CD1c-positive myeloid dendritic cell (primary cell): ENCODE data around the gene SLC7A1.

Experiments used
- DNase-seq: peaks from one replicate; pipeline ENCODE4 v3.0.0-alpha.2; 2016; ENCODE audit errors: extremely low spot score

SLC7A1 gene

DNA sequence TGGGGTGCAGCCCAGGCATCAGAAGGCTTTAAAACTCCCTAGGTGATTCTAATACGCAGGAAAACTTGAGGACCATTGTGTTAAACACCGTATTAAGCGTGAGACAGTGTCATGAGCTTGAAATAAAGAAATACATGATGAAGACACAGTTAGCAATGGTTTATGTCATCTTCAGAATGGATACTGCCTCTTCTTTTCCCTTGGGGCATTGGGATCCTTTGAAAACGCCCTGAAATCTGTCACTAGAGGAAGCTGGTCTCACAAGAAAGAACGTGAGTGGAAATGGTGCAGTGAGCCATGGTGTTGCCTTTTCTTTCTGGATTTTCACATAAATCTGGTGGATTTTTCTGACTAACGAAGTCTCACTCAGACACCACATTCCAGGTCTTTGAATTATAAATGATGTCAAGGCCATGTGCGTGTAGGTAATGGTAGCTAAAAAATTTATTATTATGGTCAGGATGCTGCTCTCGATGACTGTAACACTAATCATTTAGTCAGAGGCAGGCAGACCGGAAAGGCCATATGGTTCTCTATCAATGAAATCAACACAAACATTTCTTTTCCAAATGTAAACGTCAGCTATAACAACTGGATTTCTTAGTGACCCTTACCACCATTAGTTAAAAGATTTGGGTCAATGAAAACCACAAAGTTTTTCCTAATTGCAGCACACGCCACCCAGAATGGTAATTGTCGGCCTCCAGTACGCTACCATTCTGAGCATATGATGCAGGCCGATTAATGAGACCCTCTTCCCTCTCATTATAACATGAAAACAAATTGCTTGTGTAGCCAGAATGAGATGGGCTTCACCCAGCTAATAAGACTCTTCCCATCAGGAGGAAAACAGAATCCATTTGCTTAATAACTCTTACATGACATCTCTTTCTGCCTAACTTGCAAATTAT lies 105.6 kb downstream of the SLC7A1 start:
- no peak for DNase-seq

DNA sequence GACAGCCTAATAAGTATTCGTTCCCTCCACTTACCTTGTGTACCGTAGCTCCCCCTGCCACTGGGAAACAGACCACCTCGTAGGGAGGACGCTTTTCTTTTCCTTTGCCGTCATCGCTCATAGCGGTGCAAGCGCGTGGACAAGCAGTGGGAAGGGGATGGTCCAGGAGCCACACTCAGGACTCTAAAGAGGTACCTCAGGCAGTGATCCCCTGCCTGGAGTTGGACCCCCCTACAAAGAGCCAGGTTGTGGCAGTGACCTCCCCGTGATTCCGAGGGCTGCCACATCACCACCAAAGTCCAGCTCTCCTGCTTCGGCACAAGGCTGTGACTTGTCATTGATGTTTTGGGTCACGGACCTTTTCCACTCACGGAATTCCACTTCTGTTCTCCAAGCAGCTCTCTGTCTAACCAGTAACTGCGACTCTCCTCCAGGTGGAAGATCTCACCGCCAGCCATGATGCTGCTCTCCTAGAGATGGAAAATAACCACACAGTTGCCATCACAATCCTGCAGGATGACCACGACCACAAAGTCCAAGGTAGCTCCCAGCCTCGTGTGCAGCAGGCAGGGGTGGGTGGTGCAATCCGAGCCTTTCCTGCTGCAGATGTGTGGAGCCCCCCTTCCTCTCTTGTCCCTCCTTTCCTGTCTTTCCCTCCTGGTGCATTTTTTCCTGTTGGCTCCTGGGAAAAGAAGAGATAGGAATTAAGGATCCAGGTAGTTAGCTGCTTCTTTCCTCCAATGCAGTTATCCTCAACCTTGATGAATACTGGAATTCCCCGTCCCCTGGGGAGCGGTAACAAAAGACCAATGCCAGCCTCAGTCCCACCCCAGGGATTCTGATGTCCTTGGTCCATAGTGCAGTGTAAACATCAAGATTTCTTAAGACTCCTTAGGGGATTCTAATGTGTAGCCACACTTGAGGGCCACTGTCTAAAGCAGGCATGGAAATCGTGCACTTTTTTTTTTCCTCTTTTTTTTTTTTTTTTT lies 107.7 kb downstream of the SLC7A1 start:
- no peak for DNase-seq

- peak; percentile 73 for DNase-seq
Measured at GRCh38 chr13:29486551-29486950, 108.9 kb downstream of the SLC7A1 start.

- no peak for DNase-seq
Measured at GRCh38 chr13:29484796-29485195, 110.7 kb downstream of the SLC7A1 start.

- DNase-seq, result no peak
Measured at GRCh38 chr13:29484236-29484635, 111.3 kb downstream of the SLC7A1 start.

DNA sequence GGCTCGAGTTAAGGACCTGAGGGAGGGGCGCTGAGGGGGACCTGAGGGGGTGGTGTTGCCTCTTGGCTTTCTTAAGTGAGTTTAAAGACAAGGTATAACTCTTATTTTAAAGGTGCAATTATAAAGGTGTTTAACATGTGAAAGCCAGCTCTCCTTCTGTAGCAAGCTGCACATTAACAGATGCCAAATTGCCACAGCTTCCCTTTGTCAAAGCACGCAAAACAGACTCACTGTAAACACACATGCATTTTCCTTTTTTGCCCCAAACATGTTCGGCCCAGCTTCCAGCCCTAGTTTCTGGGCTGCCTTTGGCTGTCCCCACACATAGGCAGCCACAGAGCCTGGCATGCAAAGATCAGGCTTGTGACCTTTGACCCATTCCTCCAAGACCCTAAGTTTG lies 111.9 kb downstream of the SLC7A1 start:
- DNase-seq, result no peak

- no peak for DNase-seq
Measured at GRCh38 chr13:29483211-29483610, 112.3 kb downstream of the SLC7A1 start.

DNA sequence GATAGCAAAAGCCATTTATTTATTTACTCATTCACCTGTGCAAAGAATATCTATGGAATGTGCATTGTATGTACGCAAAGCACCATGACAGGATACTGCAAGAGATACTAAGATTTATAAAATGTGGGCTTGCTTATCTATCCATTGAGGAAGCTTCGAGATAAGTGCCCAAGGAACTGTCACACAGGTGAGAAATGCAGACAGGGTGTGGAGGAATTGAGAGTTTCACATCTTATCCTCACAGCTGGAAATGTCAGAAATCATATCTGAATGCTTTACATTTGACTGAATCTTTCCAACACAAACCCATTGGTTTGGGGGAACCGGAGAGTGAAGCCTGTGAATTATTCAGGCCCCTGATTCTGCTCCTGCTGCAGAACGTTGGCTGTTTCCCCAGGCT lies 113.0 kb downstream of the SLC7A1 start:
- DNase-seq, result no peak

- DNase-seq, result no peak
Measured at GRCh38 chr13:29481603-29482002, 113.9 kb downstream of the SLC7A1 start.

DNA sequence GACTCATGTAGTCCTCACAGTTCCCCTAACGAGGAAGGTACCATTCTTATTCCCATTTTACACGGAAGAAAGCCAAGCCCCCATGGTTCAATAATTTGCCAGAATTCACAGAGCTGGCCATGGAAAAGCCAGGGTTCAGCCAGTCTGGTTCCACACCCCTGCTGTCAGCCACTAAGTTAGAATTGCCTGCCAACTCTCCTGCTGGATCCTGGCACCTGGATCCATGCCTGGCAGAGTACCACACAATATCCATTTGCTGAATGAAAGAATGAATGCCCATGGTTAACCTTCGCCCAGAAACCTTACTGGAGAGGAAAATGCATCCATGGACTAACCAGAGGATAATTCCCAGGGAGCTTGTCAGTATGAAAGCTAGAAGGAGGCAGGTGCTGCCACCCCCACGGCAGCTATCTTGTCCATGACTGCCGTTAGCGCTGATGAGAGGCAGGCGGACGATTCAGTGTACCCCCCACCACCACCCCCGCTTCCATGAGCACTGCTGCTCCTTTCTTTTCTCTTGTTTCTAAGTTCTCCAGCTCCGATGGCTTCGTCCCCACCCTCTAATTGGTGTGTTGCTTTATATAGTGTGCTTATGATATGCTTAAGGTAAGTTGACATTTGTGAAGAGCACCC lies 114.5 kb downstream of the SLC7A1 start:
- DNase-seq, result no peak

GRCh38 chr13:29479716-29480492 lies 115.6 kb downstream of the SLC7A1 start:
- DNase-seq, result no peak

- no peak for DNase-seq
Measured at GRCh38 chr13:29476046-29476445, 119.4 kb downstream of the SLC7A1 start.

GRCh38 chr13:29474991-29475390 lies 120.5 kb downstream of the SLC7A1 start:
- DNase-seq, result no peak

- DNase-seq, result no peak
Measured at GRCh38 chr13:29473166-29473565, 122.3 kb downstream of the SLC7A1 start.

DNA sequence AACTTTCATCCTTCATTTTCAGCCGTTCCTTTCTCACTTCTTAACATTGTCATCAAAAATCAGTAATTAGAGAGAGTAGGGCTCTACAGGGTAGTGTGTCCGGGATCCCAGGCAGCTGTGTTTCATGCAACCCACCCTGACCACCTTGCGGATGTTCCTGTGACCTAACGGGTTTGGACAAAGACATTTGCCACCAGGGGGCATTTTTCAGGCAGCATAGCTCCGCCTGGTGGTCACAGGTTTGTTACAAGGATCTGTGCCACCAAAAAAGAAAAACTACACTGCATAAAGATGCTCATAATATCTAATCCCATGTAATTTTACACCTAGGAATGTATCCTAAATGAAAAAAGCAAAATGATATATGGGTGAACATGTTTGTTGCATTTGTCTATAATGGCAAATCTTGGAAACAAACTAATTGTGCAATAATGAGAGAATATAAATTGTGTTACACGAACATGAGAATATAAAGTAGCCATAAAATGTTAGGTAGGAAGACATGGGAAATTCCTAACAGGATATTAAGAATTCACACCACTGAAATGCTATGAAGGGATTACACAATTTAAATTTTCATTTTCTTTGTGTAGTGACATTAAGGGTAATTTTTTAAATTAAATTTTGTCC lies 123.0 kb downstream of the SLC7A1 start:
- DNase-seq, result peak; percentile 73

GRCh38 chr13:29471551-29471950 lies 123.9 kb downstream of the SLC7A1 start:
- peak; percentile 52 for DNase-seq

DNA sequence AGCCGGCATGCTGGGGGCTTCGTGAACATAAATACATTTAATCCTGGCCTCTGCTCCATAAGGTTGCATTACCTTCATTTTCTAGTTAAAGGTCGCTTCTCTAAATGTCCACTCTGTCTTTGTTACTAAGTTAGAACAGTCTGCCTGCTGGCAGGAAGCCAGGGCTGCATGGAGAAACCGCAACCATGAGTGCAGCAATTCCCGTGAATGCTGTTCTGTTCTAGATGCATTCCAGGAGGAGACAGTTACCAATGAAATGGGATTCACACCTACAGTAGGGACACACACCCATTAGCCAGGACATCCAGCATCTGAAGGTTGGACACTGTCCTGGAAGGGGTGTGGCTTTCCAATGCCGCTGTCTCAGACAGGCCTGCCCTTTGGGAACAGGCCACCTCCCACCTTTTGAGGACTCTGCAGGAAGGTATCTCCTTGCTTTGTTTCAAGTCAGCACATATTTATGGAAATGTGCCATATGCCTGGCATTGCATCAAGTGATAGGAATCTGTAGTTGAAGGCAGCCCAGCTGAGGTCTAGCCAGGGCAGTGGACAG lies 129.7 kb downstream of the SLC7A1 start:
- DNase-seq, result no peak

GRCh38 chr13:29464105-29464679 lies 131.3 kb downstream of the SLC7A1 start:
- DNase-seq, result no peak

GRCh38 chr13:29459813-29460355 lies 135.6 kb downstream of the SLC7A1 start:
- DNase-seq, result no peak
